GM19099 (cell line): ENCODE measurements around the gene PPT1.

ENCODE experiments used
- POLR2A ChIP-seq: IDR thresholded peaks from 3 replicates; pipeline ENCODE4 v1.6.1; 2011; ENCODE audit warnings: low read depth; ENCODE audit not compliant: insufficient read length; ENCODE audit errors: extremely low read depth

Gene PPT1

DNA sequence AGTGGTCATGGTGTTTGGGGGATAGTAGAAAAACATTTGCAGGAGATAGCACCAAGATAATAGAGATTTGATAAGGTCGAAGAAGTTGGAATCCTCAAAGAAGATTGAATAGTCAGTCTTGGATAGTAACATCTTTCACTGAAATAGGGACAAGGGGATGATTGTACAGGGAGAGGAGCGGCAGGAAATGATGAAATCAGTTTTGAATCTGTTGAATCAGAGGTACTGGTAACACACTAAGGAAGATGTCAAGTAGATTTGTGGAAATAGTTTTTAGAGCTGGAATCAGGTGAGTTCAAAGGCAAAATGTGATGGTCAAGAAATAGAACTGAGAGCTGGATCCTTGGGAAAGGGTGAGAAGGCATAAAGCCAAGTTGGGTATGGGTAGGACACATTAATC is 30.0 kb downstream of the PPT1 start:
- TF ChIP-seq POLR2A = no peak

DNA sequence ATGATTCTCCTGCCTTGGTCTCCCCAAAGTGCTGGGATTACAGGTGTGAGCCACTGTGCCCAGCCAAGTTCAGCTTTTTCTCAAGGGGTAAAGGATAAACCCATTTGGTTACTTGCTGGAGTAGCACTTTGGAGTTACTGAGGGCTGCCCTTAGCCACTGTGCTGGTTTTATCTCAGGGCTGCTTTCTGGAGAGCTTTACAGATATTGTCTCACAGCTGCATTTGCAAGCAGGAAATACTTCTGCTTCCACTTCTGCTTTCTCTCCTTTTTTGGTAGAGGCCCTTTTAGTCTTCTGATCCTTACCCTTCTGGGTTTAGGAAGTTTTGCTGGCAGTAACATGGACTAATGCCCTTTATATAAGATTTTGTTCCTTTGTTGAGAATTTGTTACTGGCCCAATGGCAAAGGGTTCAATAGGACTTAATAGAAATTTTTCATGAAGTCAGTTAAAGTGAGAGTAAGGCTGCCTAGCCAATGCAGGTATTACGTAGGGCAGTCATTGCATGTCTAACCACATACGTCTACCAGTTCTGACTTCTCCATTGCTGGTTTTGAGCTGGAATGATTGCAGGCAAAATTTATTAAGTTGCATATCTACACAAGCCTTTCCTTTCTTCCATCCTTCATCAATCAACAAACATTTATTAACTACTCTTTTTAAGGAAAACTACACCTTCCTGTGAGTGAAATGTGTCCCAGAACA is 32.1 kb downstream of the PPT1 start:
- TF ChIP-seq POLR2A = no peak

DNA sequence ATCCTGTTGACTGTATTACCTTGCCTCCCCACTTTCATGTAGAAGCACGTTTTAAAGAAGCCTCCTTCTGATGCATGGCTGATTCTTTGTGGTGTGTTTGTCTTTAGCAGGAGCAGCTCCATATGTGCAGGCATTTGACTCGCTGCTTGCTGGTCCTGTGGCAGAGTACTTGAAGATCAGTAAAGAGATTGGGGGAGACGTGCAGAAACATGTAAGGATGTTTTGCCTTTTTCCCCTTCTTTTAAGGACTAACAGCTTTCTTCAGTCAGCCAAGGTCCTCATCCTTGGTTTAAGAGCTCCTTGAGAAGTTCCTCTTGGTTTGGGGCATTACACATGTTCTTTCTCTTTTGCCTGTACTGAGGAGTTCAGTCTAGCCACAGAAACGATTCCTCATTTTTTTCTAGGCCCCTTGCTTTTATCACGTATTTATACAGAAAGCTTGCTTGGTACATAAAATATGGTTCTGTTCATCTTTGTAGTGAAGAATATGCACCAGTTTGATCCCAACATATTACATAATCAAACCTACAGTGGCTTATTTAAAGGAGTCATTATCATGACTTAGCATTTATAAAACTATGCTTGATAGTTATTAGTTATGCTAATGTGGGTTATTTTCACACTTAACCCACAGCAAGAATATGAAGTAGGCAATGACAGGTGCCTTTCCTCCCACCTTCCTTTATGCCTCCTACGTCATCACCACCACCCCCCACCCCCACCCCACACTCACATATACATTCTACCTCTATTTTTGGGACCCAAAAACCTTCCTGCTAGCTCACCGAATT is 36.9 kb downstream of the PPT1 start:
- TF ChIP-seq POLR2A = no peak

DNA sequence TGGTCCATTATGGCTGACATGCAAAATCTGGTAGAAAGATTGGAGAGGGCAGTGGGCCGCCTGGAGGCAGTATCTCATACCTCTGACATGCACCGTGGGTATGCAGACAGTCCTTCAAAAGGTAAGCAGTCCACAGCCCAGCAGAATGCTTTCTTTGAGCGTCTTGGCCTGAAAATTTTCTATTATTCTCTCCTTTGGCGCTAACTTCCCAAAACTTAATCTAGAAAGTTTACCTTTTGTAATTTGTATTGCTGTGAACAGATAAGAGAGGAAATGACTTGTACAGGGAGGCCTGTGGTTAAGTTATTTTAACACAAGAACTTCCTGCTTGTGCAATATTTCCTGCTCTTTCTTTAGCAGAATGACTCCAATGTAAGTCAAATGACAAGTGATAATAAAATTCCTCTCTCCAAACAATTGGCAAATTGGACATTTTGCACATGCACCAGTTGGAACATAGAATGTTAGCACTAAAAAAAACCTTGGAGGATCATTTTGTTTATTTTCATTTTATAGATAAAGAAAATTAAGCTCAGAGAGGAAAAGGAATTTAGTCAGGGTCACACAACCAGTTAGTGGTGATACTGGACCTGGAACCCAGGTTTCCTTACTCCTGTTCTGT is 37.6 kb downstream of the PPT1 start:
- no peak for TF ChIP-seq POLR2A

DNA sequence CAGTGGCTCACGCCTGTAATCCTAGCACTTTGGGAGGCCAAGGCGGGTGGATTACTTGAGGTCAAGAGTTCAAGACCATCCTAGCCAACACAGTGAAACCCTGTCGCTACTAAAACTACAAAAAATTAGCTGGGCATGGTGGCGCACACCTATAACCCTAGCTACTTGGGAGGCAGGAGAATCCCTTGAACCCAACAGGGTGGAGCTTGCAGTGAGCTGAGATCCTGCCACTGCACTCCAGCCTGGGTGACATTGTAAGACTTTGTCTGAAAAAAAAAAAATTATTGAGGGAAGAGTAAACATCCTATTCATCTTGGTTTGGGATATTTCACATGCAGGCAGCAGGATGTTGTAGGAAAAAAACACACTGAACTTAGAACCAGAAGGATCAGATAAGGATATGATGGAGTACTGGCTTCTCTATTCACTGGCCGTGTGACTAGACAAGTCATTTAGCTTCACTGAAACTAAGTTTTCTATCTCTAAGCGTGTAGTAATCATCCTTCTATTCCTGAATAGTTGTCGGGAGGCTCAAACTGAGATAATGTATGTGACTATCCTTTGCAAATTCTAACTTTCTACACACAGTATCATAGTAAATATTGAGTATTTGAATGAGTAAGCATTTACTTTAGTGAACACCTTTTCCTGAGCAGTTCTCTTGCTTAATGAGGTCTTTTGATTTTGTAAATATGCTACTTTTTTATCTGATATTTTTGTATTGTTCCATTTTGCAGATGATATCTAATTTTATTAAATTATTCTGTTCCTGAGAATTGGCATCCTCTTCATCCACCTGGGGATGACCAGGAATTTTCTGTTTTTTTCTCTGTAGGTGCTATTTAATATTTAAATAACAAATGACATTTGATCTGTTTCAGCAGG is 38.4 kb downstream of the PPT1 start:
- TF ChIP-seq POLR2A = no peak

DNA sequence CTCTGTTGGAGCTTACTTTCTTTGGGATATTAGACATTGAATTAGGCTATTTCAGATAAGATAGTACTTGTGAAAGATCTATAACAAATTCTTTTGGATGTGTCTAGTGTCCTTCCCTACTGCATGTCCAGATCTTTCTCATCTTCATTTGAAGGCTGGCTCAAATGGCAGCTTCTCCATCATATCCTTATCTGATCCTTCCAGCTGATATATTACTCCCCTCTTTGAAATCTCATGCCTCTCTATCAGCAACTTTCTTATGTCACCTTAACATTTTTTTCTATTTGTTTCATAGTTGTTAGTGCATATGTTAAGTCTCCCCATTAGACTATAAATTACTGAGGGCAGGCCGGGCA is 39.0 kb downstream of the PPT1 start:
- TF ChIP-seq POLR2A = no peak

DNA sequence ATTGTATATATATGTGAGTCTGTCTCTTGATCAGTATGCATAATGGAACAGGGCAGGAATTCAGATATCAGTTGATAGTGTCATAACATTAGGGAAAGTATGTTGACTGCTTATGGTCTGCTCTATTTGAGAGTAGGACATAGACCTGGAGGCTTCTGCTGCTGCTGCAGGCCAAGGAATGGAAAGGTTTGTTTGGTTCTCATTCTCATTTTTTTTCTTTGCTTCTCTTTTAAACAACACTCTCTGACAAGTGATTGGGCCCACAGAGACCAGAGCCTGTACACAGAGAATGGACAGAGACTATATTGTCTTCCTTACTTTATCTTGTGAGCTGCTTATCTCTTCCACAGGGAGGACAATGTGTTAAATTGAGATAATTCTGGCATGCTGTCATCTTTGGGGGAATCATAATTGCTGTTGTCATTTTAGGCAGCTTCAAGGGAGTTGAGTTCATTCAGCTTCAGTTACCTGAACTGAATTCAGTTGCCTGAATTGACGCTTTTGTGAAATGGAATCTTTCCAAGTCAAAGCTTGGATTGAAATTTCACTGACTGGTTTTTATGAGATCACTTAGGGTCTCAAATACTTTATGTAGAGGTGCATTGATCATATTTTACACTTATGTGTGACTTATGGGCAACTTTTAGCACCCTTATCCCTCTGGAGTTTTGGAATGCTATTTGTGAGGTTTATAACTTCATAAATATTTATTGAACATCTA is 39.6 kb downstream of the PPT1 start:
- no peak for TF ChIP-seq POLR2A

DNA sequence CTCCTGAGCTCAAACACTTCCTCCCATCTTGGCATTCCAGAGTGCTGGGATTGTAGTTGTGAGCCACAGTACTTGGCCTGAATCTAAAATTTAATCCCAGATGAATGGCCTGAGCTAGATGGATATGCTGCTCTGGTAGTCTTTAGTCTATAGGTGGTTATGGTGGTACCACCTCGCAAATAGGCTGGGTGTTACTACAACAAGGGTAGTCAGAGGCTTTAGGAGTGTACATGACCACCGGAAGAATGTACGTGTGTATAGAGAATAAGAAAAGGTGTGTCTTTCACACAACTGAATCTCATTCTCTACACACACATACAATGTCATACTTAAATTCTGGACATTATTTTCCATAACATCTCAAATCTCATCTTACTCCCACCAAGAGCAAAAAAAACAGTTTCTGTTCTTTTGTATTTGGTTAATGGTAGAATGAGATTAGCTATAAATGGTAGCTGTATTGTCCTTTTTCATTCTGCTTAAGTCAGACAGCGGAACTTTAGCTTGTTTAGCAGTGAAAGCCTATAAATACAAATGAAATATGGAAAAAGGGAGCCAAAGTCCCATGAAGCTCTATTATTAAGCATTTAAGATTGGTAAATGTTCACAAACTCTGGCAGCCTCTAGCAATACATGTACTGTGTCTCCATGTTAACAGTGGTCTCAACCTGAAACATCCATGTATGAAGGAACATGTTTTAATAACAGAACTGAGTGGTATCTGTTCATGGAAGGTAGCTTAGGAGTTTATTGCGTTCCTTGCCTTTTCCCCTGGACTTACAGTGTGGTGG is 40.3 kb downstream of the PPT1 start:
- no peak for TF ChIP-seq POLR2A

DNA sequence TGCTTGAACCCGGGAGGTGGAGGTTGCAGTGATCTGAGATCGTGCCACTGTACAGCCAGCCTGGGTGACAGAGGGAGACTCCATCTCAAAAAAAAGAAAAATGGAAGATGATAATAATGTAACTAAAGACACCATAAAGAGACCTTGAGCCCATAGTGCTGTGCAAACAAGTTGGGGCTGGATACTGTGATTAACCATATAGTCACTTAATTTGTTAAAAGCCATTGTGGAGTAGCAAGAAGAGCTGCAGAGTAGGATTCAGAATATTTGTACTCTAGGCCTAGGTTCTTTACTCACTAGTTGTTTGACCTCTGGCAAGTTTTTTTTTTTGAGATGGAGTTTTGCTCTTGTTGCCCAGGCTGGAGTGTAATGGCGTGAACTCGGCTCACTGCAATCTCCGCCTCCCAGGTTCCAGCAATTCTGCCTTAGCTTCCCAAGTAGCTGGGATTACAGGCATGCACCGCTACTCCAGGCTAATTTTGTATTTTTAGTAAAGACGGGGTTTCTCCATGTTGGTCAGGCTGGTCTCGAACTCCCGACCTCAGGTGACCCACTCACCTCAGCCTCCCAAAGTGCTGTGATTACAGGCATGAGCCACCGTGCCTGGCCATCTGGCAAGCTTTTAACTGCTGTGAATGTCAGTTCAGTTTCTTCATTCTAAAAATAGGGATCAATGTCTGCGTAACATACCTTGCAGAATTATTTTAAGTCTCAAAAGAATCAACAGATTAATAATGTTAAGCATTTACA is 43.7 kb downstream of the PPT1 start:
- no peak for TF ChIP-seq POLR2A

DNA sequence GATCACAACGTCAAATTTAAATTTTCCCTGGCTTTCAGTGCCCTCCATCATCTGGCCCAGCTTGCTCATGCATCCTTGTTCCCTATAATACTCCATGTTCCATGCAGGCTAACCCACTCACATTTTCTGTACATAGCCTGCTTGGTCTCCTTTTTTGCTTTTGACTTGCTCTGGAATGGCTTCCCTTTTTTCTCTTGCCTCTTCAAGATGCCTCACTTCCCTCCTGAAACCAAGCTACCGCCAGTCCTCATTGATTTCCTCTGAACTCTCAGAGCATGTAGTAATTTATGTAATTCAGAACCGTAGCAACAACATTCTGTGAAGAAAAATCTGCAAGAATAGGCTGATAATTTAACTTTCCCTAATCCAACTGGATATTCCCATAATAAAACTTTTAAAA is 46.2 kb downstream of the PPT1 start:
- no peak for TF ChIP-seq POLR2A

DNA sequence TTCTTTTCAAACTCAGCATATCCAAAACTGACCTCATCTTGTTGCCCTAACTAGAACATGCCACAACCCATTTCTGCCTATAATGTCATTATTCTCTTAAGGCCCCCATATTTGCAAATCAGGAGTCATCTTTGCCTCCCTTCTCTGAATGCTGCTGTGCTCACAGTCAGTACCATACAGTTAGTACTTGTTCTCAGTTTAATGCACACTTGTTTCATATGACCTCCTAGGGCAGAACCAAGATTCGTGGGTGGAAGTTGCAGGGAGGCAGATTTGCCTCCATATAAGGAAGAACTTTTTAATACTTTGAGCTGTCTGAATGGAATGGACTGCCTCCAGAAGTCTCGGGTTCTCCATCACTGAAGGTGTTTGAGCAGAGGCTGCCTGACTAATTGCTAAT is 47.3 kb downstream of the PPT1 start:
- TF ChIP-seq POLR2A = no peak

DNA sequence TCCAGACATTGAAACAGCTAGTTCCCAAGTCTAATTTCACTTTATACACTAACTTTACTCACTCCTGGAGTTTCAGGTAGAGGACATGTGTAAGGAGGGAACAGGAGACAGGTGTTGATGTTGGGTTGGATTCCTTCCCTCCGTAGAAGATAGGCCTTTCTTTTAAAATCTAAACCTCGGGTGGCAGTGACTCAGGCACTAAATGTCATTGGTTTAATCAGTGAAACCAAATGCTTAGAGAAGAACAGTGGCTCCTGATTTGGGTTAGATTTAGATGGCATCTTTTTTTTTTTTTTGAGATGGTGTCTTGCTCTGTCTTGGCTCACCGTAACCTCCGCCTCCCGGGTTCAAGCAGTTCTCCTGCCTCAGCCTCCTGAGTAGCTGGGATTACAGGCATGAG is 49.3 kb downstream of the PPT1 start:
- no peak for TF ChIP-seq POLR2A

DNA sequence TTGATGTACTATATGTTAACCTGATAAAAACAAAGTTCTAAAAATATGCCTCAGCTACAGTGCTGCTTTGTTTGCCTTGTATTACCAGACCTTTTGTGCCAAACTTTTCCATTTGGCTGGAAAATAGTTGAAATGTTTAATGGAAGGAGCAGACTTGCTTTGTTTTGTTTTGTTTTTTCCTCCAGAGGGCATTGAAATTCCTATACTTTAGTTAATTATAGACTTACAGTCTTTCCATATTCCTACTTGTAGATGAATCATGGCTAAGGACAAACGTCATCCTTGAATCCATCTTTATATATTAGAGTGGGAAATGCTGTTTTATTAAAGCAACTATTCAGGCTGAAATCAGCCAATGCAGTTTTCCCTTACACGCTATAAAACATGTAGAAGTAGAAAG is 49.8 kb downstream of the PPT1 start:
- no peak for TF ChIP-seq POLR2A
